HL-60 (cell line): ENCODE results near the gene TRAPPC2.

ENCODE experiments used
- DNase-seq, 2 experiments: peaks; one replicate each; pipeline ENCODE4 v3.0.0-alpha.2; 2010 to 2020; ENCODE audit warnings: low read depth in 1 of 2, low spot score in 1 of 2
- H3K27ac ChIP-seq: fragments of 250-450 bp; sonication (Bioruptor Pico); replicated peaks from 2 replicates; pipeline ENCODE4 v1.5.1; 2020; ENCODE audit warnings: mild to moderate bottlenecking, moderate library complexity
- H3K27me3 ChIP-seq: fragments of 250-450 bp; sonication (Bioruptor Pico); 2 replicates; pipeline ENCODE4 v1.5.1; 2021; ENCODE audit warnings: mild to moderate bottlenecking, moderate library complexity; ENCODE audit not compliant: insufficient read depth, poor library complexity, severe bottlenecking
- H3K4me3 ChIP-seq: replicated peaks from 2 replicates; pipeline ENCODE4 v1.5.1; 2011; ENCODE audit warnings: mild to moderate bottlenecking, control low read depth, low read length; ENCODE audit not compliant: insufficient read depth
- CTCF ChIP-seq: IDR thresholded peaks from one replicate; pipeline ENCODE4 v1.5.1; 2011; ENCODE audit warnings: low read length, control low read depth, inconsistent platforms; ENCODE audit not compliant: insufficient read depth
- GABPA ChIP-seq: IDR thresholded peaks from 2 replicates; pipeline ENCODE4 v1.6.1; 2012; ENCODE audit warnings: low read depth
- POLR2AphosphoS5 ChIP-seq: IDR thresholded peaks from 2 replicates; pipeline ENCODE4 v1.6.1; 2012; ENCODE audit warnings: low read depth
- SPI1 ChIP-seq: IDR thresholded peaks from 2 replicates; pipeline ENCODE4 v1.6.1; 2012; ENCODE audit warnings: low read depth, mild to moderate bottlenecking, borderline replicate concordance
- TF ChIP-seq, protein P1 (sequence below): IDR thresholded peaks from 2 replicates; pipeline ENCODE4 v1.6.1; 2012; ENCODE audit warnings: low read depth; ENCODE audit not compliant: insufficient replicate concordance

TRAPPC2 gene

GRCh38 chrX:13689741-13690211, 44.6 kb downstream of the TRAPPC2 start:
- Histone ChIP-seq H3K4me3 (peak overlapping the region; percentile 65), H3K27me3 (peaks cover 3% of the 10 kb centered on the region), H3K27ac (peak overlapping the region; percentile 71)
- no peak for DNase-seq
- TF ChIP-seq POLR2AphosphoS5 (no peak), CTCF (no peak), GABPA (no peak), SPI1 (no peak)
- TF ChIP-seq, protein P1, sequence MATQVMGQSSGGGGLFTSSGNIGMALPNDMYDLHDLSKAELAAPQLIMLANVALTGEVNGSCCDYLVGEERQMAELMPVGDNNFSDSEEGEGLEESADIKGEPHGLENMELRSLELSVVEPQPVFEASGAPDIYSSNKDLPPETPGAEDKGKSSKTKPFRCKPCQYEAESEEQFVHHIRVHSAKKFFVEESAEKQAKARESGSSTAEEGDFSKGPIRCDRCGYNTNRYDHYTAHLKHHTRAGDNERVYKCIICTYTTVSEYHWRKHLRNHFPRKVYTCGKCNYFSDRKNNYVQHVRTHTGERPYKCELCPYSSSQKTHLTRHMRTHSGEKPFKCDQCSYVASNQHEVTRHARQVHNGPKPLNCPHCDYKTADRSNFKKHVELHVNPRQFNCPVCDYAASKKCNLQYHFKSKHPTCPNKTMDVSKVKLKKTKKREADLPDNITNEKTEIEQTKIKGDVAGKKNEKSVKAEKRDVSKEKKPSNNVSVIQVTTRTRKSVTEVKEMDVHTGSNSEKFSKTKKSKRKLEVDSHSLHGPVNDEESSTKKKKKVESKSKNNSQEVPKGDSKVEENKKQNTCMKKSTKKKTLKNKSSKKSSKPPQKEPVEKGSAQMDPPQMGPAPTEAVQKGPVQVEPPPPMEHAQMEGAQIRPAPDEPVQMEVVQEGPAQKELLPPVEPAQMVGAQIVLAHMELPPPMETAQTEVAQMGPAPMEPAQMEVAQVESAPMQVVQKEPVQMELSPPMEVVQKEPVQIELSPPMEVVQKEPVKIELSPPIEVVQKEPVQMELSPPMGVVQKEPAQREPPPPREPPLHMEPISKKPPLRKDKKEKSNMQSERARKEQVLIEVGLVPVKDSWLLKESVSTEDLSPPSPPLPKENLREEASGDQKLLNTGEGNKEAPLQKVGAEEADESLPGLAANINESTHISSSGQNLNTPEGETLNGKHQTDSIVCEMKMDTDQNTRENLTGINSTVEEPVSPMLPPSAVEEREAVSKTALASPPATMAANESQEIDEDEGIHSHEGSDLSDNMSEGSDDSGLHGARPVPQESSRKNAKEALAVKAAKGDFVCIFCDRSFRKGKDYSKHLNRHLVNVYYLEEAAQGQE: no peak

GRCh38 chrX:13688958-13689740, 45.3 kb downstream of the TRAPPC2 start, which contains the start of gene RAB9A:
RAB9A (plus strand) TSS chrX:13689128; CDS start chrX:13708747, 19,619 bp downstream.
- peak within 1 kb of the TSS; percentile 65 for H3K4me3 ChIP-seq
- DNase-seq: peak; percentile 57 to 75
- peak within 1 kb of the TSS; percentile 71 for H3K27ac ChIP-seq
- TF ChIP-seq GABPA: no peak
- TF ChIP-seq POLR2AphosphoS5: peak; percentile 52; the same call in 1 of the 2 replicates
- peaks cover 3% of the 10 kb centered on the region for H3K27me3 ChIP-seq

DNA sequence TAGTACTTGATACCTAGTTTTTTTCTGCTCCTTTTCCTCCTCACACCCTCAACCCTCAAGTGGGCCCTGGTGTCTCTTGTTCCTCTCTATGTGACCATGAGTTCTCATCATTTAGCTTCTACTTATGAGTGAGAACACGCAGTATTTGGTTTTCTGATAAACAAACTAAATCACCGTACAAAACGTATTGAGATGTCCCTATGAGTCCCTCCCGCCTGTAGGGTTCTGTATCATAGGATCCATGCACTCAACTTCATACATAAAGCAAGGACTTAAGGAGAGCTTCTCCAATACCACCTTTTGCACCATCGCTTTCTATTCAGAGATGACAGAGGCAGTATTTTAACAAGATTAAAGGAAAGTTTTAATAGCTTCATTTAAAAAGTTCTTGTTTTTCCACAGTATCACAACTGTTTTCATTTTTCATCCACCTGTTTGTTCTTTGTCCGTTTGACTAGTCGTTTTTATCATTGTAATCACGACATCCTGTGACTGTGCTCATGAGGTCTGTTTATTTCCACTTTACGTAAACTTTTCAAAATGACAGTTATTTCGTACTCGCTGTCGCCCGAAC, 45.9 kb downstream of the TRAPPC2 start:
- peaks cover 3% of the 10 kb centered on the region for H3K27me3 ChIP-seq
- TF ChIP-seq POLR2AphosphoS5 (no peak), SPI1 (no peak), GABPA (no peak), CTCF (no peak)
- TF ChIP-seq, protein P1: no peak
- H3K27ac ChIP-seq: peak overlapping the region; percentile 71
- peak overlapping the region; percentile 65 for H3K4me3 ChIP-seq
- no peak for DNase-seq

DNA sequence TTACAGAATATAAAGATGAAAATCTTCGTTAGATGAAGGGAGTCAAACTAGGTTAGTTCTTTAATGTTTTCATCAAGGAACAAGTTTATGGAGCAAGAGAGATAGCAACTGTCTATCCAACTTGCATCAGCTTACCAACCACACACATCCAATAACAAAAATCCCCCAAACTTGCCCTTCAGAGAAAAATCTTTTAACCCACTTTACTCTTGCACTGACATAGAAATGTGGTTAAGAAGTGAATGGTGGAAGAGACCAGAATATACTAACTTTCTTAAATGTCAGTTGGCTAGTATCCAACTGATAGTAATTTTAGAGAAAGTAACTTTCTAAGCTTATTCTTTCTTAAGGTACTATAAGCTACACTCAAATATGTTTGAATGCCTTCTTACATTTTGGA, 47.2 kb downstream of the TRAPPC2 start:
- peaks cover 3% of the 10 kb centered on the region for H3K27me3 ChIP-seq
- DNase-seq: no peak
- H3K4me3 ChIP-seq: no peak overlapping the region
- H3K27ac ChIP-seq: peak overlapping the region; percentile 71; the same call in 1 of the 2 replicates
- no peak for TF ChIP-seq POLR2AphosphoS5
- TF ChIP-seq SPI1: no peak
- no peak for TF ChIP-seq GABPA
